ENCODE results near the gene TMEM72.

DNA sequence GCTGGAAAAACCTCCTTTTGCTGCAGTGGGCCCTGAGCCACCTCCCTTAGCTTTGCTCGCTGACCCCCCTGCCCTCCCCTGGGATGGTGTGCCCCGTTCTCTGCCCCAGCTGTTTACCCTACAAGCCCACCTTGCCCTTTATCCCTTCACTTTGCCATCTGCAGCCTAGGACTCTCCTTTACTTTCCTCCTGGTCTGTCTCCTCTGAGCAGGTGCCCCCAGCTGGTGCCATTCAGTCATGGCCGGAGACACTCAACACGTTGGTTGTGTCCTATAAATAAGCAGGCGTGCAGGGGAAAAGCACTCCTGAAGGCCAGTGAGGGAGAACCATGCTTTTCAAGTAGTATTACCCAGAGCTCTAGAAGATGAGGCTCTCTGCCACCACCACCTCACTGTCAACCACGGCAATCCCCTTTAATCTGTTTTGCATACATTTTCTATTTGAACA lies 54.5 kb downstream of the TMEM72 start:
- TF ChIP-seq, protein P1, sequence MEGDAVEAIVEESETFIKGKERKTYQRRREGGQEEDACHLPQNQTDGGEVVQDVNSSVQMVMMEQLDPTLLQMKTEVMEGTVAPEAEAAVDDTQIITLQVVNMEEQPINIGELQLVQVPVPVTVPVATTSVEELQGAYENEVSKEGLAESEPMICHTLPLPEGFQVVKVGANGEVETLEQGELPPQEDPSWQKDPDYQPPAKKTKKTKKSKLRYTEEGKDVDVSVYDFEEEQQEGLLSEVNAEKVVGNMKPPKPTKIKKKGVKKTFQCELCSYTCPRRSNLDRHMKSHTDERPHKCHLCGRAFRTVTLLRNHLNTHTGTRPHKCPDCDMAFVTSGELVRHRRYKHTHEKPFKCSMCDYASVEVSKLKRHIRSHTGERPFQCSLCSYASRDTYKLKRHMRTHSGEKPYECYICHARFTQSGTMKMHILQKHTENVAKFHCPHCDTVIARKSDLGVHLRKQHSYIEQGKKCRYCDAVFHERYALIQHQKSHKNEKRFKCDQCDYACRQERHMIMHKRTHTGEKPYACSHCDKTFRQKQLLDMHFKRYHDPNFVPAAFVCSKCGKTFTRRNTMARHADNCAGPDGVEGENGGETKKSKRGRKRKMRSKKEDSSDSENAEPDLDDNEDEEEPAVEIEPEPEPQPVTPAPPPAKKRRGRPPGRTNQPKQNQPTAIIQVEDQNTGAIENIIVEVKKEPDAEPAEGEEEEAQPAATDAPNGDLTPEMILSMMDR (IDR thresholded peaks at IDR 0.05; ENCODE audit: borderline replicate concordance, extremely low read depth, low read length, poor library complexity, severe bottlenecking): no peak
- no peak for TF ChIP-seq EZH2 (IDR thresholded peaks at IDR 0.05; ENCODE audit: borderline replicate concordance, low read depth, low read length, severe bottlenecking)

Data from DND-41 (cell line).